ENCODE measurements around the gene RIPPLY1. TPM values are rescaled to one million over a fixed set of nuclear protein-coding genes. Genes with fewer than 3 reads are reported as not detected.

RIPPLY1 gene
- total RNA-seq, 3 donors from 2014 or later = 0.66 TPM; not detected in 2

DNA sequence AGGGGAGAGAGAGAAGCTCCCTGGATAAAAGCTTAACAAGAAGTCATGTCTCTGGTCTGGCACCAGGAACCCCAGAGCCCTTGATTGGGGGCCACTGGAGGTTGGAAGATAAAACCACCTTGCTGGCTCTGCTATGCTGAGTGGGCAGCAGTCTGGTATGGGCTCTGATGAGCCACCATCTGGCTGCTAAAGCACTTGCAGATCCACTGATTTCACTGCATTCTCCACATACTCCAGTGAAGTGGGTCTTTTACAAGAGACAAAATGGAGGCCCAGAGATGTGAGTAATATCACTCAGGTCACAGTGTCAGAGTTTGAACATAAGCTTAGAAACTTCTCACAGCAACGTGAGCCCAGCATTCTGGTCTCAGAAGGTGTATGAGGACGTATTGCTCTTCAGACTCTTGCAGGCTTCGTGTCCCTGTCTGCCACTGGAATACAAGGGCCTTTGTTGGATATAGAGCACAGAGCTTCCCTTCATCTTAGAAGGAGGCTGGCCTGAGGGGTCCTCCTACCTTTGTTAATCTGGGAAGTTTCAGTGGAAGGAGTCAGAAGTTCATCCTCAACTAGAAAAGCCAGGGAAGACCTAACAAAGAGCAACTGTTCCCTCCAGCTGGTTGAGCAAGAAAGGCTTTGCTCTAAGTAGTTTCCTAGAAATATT is 28.8 kb upstream of the RIPPLY1 start:
- TF ChIP-seq, protein P1, sequence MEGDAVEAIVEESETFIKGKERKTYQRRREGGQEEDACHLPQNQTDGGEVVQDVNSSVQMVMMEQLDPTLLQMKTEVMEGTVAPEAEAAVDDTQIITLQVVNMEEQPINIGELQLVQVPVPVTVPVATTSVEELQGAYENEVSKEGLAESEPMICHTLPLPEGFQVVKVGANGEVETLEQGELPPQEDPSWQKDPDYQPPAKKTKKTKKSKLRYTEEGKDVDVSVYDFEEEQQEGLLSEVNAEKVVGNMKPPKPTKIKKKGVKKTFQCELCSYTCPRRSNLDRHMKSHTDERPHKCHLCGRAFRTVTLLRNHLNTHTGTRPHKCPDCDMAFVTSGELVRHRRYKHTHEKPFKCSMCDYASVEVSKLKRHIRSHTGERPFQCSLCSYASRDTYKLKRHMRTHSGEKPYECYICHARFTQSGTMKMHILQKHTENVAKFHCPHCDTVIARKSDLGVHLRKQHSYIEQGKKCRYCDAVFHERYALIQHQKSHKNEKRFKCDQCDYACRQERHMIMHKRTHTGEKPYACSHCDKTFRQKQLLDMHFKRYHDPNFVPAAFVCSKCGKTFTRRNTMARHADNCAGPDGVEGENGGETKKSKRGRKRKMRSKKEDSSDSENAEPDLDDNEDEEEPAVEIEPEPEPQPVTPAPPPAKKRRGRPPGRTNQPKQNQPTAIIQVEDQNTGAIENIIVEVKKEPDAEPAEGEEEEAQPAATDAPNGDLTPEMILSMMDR (IDR thresholded peaks at IDR 0.05) = no peak
- no peak for TF ChIP-seq POLR2A (IDR thresholded peaks at IDR 0.05)
- TF ChIP-seq POLR2AphosphoS5 (IDR thresholded peaks at IDR 0.05) = no peak
- Histone ChIP-seq H3K9me3 (no peaks in the 10 kb centered on the region), H3K4me1 (no peaks in the 10 kb centered on the region), H3K36me3 (no peaks in the 10 kb centered on the region), H3K27ac (peak overlapping the region in 1 of 2 donors; percentile 48), H3K4me3 (no peak overlapping the region), H3K27me3 (peaks cover 0 to 40% of the 10 kb centered on the region in 2 donors)
- intact Hi-C loops (cut with DNase I; ENCODE audit: low total_unique reads) = no loop called here
- DNase-seq (ENCODE audit: low spot score in 2 of 2) = no peak

DNA sequence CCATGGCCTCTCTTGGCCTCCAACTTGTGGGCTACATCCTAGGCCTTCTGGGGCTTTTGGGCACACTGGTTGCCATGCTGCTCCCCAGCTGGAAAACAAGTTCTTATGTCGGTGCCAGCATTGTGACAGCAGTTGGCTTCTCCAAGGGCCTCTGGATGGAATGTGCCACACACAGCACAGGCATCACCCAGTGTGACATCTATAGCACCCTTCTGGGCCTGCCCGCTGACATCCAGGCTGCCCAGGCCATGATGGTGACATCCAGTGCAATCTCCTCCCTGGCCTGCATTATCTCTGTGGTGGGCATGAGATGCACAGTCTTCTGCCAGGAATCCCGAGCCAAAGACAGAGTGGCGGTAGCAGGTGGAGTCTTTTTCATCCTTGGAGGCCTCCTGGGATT is 25.1 kb upstream of the RIPPLY1 start:
- Histone ChIP-seq H3K27me3 (peaks cover 0 to 45% of the 10 kb centered on the region in 2 donors), H3K9me3 (no peaks in the 10 kb centered on the region), H3K27ac (no peak overlapping the region), H3K4me1 (no peaks in the 10 kb centered on the region), H3K36me3 (no peaks in the 10 kb centered on the region), H3K4me3 (no peak overlapping the region)
- DNase-seq (ENCODE audit: low spot score in 2 of 2) = no peak
- no peak for TF ChIP-seq POLR2A (IDR thresholded peaks at IDR 0.05)
- TF ChIP-seq, protein P1 (IDR thresholded peaks at IDR 0.05) = no peak
- TF ChIP-seq POLR2AphosphoS5 (IDR thresholded peaks at IDR 0.05) = no peak
- intact Hi-C loops (cut with DNase I; ENCODE audit: low total_unique reads) = no loop called here

- intact Hi-C loops (cut with DNase I; ENCODE audit: low total_unique reads) = no loop called here
- no peak for TF ChIP-seq POLR2AphosphoS5 (IDR thresholded peaks at IDR 0.05)
- no peak for TF ChIP-seq POLR2A (IDR thresholded peaks at IDR 0.05)
- TF ChIP-seq, protein P1 (IDR thresholded peaks at IDR 0.05) = no peak
- DNase-seq (ENCODE audit: low spot score in 2 of 2) = no peak
- H3K27me3 ChIP-seq = peaks cover 0 to 44% of the 10 kb centered on the region in 2 donors
- no peak overlapping the region for H3K27ac ChIP-seq
- H3K36me3 ChIP-seq = no peaks in the 10 kb centered on the region
- H3K4me3 ChIP-seq = no peak overlapping the region
- no peaks in the 10 kb centered on the region for H3K9me3 ChIP-seq
- no peaks in the 10 kb centered on the region for H3K4me1 ChIP-seq
Observed at GRCh38 chrX:106927700-106928099, 24.6 kb upstream of the RIPPLY1 start.

GRCh38 chrX:106927023-106927422 is 23.9 kb upstream of the RIPPLY1 start:
- DNase-seq (ENCODE audit: low spot score in 2 of 2) = no peak
- H3K27ac ChIP-seq = no peak overlapping the region
- intact Hi-C loops (cut with DNase I; ENCODE audit: low total_unique reads) = no loop called here
- no peaks in the 10 kb centered on the region for H3K4me1 ChIP-seq
- TF ChIP-seq, protein P1 (IDR thresholded peaks at IDR 0.05) = no peak
- TF ChIP-seq POLR2A (IDR thresholded peaks at IDR 0.05) (no peak), POLR2AphosphoS5 (IDR thresholded peaks at IDR 0.05) (no peak)
- H3K36me3 ChIP-seq = no peaks in the 10 kb centered on the region
- H3K4me3 ChIP-seq = no peak overlapping the region
- H3K9me3 ChIP-seq = no peaks in the 10 kb centered on the region
- H3K27me3 ChIP-seq = peaks cover 0 to 47% of the 10 kb centered on the region in 2 donors

DNA sequence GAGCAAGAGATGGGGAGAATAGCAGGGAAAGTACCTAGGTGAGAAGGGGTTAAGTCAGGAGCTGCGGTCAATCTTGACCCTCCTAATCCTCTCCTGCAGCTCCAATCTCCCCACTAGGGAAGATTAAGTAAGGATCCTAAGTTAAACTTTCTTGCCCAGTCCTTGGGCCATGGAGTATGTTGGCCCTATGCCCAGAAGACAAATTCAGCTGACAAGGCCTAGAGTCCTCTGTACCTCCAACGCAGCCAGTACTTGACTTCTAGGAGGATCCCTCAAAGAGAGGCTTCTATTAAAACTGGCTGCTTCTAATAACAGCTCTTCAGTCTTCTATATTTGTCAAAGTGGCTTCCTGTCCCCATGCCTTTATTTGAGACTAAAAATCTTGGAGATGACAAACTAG is 18.5 kb upstream of the RIPPLY1 start:
- TF ChIP-seq, protein P1 (IDR thresholded peaks at IDR 0.05) = no peak
- TF ChIP-seq POLR2A (IDR thresholded peaks at IDR 0.05) (no peak), POLR2AphosphoS5 (IDR thresholded peaks at IDR 0.05) (no peak)
- intact Hi-C loops (cut with DNase I; ENCODE audit: low total_unique reads) = no loop called here
- peaks cover 0 to 63% of the 10 kb centered on the region in 2 donors for H3K27me3 ChIP-seq
- H3K27ac ChIP-seq = no peak overlapping the region
- H3K36me3 ChIP-seq = no peaks in the 10 kb centered on the region
- no peak for DNase-seq (ENCODE audit: low spot score in 2 of 2)
- H3K4me3 ChIP-seq = no peak overlapping the region
- no peaks in the 10 kb centered on the region for H3K4me1 ChIP-seq
- no peaks in the 10 kb centered on the region for H3K9me3 ChIP-seq
